ENCODE data around the gene ICE1. TPM values are rescaled to one million over a fixed set of nuclear protein-coding genes. Genes with fewer than 3 reads are reported as not detected.

Gene ICE1
- total and polyA plus RNA-seq, 9 of the 15 experiments (the other 6 are each of a cell fraction or from before 2014, with no cell fraction given), result 4.9 to 47.4 (median 28.2) TPM

GRCh38 chr5:5421149-5421960, 1.1 kb upstream of the ICE1 start (continued):
- peak; percentile 71 for TF ChIP-seq MGA (IDR thresholded peaks at IDR 0.05)
- TF ChIP-seq, protein P1, sequence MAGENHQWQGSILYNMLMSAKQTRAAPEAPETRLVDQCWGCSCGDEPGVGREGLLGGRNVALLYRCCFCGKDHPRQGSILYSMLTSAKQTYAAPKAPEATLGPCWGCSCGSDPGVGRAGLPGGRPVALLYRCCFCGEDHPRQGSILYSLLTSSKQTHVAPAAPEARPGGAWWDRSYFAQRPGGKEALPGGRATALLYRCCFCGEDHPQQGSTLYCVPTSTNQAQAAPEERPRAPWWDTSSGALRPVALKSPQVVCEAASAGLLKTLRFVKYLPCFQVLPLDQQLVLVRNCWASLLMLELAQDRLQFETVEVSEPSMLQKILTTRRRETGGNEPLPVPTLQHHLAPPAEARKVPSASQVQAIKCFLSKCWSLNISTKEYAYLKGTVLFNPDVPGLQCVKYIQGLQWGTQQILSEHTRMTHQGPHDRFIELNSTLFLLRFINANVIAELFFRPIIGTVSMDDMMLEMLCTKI (IDR thresholded peaks at IDR 0.05; ENCODE audit: partially characterized antibody), result no peak
- no peak for TF ChIP-seq RNF2 (IDR thresholded peaks at IDR 0.05)
- 0 out of 4 replicates have a peak, but pooled peaks of 1 of the 2 experiments have one; percentile 4 for TF ChIP-seq ETV6 (IDR thresholded peaks at IDR 0.05; ENCODE audit: borderline replicate concordance in 1 of 2, low read depth in 2 of 2, low read length in 1 of 2)
- TF ChIP-seq ETV6 (CRISPR knock-in tag; IDR thresholded peaks at IDR 0.05; ENCODE audit: borderline replicate concordance), result no peak
- 0 out of 2 replicates have a peak, but pooled peaks have one; percentile 16 for TF ChIP-seq HDGF (IDR thresholded peaks at IDR 0.05)
- TF ChIP-seq ZNF511 (CRISPR knock-in tag; IDR thresholded peaks at IDR 0.05), result 0 out of 2 replicates have a peak, but pooled peaks have one; percentile 40
- TF ChIP-seq KAT7 (CRISPR knock-in tag; IDR thresholded peaks at IDR 0.05; ENCODE audit: borderline replicate concordance), result peak; percentile 16; the same call in 1 of the 2 replicates
- TF ChIP-seq ELF2 (CRISPR knock-in tag; IDR thresholded peaks at IDR 0.05), result no peak
- TF ChIP-seq ZNF408 (CRISPR knock-in tag; IDR thresholded peaks at IDR 0.05; ENCODE audit: low read depth), result no peak
- TF ChIP-seq CREM (IDR thresholded peaks at IDR 0.05; ENCODE audit: low read depth), result no peak

Measured in K562 (cell line).